NB4 (cell line): ENCODE data around the gene SOX6.

Experiments used
- CTCF ChIP-seq: IDR thresholded peaks from one replicate; pipeline ENCODE4 v1.5.1; 2012; ENCODE audit warnings: low read depth, low read length
- MAX ChIP-seq: IDR thresholded peaks from 2 replicates; pipeline ENCODE4 v1.6.1; 2011; ENCODE audit warnings: low read depth, low read length
- MYC ChIP-seq: IDR thresholded peaks from 2 replicates; pipeline ENCODE4 v1.6.1; 2011; ENCODE audit warnings: low read depth, low read length
- POLR2A ChIP-seq: IDR thresholded peaks from 2 replicates; pipeline ENCODE4 v1.6.1; 2011; ENCODE audit warnings: mild to moderate bottlenecking; ENCODE audit not compliant: insufficient read length; ENCODE audit errors: extremely low read depth

GRCh38 chr11:16177688-16178087, 178.7 kb downstream of the SOX6 start:
- no peak for TF ChIP-seq POLR2A
- TF ChIP-seq CTCF = no peak
- no peak for TF ChIP-seq MYC
- TF ChIP-seq MAX = no peak
